ENCODE data around the gene NRG3.

The NRG3 gene

DNA sequence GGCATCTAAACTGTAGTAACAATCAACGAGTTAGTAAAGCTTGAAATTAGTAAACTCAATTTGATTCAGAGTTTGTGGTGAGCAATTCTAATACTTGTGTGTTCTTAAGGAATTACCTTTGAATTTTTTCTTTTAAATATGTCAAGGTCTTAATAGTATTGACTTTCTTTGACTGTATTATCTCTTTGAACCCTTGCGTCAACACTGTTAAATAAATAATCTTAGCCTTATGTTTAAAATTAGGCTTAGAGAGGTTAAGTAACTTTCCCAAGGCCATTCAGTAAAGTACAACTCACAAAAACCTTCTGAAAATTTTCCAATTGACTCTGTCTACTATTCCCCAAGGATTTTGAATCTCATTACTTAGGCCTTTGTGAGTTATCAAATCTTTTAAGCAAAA, 716.4 kb downstream of the NRG3 start:
- H3K9me3 ChIP-seq (ENCODE audit: control insufficient read depth, insufficient read depth, low read depth, low read length) = no peaks in the 10 kb centered on the region
- H3K4me1 ChIP-seq (ENCODE audit: control insufficient read depth, insufficient read depth, low read length) = peaks cover 4% of the 10 kb centered on the region; the same call in 1 of the 2 replicates
- H3K27ac ChIP-seq (ENCODE audit: extremely low read depth, low read depth, low read length) = no peak overlapping the region
- no peak for TF ChIP-seq ZNF707 (tag by site-specific recombination; IDR thresholded peaks at IDR 0.05)
- no peaks in the 10 kb centered on the region for H3K36me3 ChIP-seq (ENCODE audit: control insufficient read depth in 2 of 2, insufficient read depth in 1 of 2, low read length in 2 of 2)
- ChIA-PET CTCF (no interaction called here), POLR2A (no interaction called here)
- H3K4me3 ChIP-seq (ENCODE audit: low read depth, low read length) = no peak overlapping the region

DNA sequence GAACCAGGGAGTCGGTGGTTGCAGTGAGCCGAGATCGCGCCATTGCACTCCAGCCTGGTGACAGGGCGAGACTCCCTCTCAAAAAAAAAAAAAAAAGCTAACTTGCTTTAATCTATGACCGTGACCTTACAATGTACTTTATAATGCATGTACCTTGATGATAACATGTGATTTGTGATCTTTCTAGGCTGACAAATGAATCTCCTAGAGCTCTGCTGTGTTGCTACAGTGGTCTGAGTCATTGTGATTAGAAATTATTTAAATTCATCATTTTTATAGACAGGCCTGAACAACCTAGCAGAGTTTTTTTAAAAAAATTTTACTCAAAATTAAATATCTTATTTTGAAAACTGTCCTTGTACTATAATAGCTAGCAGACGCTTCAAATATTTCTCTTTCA, 722.8 kb downstream of the NRG3 start:
- TF ChIP-seq HOXC10 (CRISPR knock-in tag; IDR thresholded peaks at IDR 0.05) = no peak
- TF ChIP-seq, protein P1, sequence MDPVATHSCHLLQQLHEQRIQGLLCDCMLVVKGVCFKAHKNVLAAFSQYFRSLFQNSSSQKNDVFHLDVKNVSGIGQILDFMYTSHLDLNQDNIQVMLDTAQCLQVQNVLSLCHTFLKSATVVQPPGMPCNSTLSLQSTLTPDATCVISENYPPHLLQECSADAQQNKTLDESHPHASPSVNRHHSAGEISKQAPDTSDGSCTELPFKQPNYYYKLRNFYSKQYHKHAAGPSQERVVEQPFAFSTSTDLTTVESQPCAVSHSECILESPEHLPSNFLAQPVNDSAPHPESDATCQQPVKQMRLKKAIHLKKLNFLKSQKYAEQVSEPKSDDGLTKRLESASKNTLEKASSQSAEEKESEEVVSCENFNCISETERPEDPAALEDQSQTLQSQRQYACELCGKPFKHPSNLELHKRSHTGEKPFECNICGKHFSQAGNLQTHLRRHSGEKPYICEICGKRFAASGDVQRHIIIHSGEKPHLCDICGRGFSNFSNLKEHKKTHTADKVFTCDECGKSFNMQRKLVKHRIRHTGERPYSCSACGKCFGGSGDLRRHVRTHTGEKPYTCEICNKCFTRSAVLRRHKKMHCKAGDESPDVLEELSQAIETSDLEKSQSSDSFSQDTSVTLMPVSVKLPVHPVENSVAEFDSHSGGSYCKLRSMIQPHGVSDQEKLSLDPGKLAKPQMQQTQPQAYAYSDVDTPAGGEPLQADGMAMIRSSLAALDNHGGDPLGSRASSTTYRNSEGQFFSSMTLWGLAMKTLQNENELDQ (tag by site-specific recombination; IDR thresholded peaks at IDR 0.05; ENCODE audit: low read depth) = no peak
- TF ChIP-seq, protein P2, sequence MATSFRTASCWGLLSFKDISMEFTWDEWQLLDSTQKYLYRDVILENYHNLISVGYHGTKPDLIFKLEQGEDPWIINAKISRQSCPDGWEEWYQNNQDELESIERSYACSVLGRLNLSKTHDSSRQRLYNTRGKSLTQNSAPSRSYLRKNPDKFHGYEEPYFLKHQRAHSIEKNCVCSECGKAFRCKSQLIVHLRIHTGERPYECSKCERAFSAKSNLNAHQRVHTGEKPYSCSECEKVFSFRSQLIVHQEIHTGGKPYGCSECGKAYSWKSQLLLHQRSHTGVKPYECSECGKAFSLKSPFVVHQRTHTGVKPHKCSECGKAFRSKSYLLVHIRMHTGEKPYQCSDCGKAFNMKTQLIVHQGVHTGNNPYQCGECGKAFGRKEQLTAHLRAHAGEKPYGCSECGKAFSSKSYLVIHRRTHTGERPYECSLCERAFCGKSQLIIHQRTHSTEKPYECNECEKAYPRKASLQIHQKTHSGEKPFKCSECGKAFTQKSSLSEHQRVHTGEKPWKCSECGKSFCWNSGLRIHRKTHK (tag by site-specific recombination; IDR thresholded peaks at IDR 0.05) = no peak
- TF ChIP-seq, protein P3, sequence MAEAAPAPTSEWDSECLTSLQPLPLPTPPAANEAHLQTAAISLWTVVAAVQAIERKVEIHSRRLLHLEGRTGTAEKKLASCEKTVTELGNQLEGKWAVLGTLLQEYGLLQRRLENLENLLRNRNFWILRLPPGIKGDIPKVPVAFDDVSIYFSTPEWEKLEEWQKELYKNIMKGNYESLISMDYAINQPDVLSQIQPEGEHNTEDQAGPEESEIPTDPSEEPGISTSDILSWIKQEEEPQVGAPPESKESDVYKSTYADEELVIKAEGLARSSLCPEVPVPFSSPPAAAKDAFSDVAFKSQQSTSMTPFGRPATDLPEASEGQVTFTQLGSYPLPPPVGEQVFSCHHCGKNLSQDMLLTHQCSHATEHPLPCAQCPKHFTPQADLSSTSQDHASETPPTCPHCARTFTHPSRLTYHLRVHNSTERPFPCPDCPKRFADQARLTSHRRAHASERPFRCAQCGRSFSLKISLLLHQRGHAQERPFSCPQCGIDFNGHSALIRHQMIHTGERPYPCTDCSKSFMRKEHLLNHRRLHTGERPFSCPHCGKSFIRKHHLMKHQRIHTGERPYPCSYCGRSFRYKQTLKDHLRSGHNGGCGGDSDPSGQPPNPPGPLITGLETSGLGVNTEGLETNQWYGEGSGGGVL (tag by site-specific recombination; IDR thresholded peaks at IDR 0.05) = no peak
- no peak for TF ChIP-seq ZNF391 (tag by site-specific recombination; IDR thresholded peaks at IDR 0.05; ENCODE audit: borderline replicate concordance, low read depth)
- H3K4me1 ChIP-seq (ENCODE audit: control insufficient read depth, insufficient read depth, low read length) = no peaks in the 10 kb centered on the region
- no peaks in the 10 kb centered on the region for H3K9me3 ChIP-seq (ENCODE audit: control insufficient read depth, insufficient read depth, low read depth, low read length)
- H3K36me3 ChIP-seq (ENCODE audit: control insufficient read depth in 2 of 2, insufficient read depth in 1 of 2, low read length in 2 of 2) = no peaks in the 10 kb centered on the region
- POLR2A ChIA-PET = no interaction called here
- CTCF ChIA-PET = interaction anchor here (0.6 kb wide), 1 partner anchor 132 kb away, joined by 3 read pairs; no protein-coding TSS in a partner anchor
- no peak overlapping the region for H3K4me3 ChIP-seq (ENCODE audit: low read depth, low read length)
- H3K27ac ChIP-seq (ENCODE audit: extremely low read depth, low read depth, low read length) = no peak overlapping the region

DNA sequence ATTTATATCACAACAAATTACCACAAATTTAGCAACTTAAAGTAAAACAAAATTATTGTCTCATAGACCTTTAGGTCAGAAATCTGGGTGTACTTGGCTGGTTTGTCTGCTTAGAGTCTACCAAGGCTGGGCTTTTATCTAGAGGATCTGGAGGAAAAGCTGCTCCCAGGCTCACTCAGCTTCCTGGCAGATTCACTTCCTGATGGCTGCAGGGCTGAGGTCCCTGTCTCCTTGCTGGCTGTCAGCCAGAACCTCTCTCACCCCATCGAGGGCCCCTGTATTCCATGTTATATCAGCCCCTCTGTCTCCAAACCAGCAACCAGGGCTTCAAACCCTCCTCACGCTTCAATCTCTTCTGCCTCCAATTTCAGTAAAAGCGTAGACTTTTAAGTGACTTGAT, 734.9 kb downstream of the NRG3 start:
- H3K9me3 ChIP-seq (ENCODE audit: control insufficient read depth, insufficient read depth, low read depth, low read length) = no peaks in the 10 kb centered on the region
- no peaks in the 10 kb centered on the region for H3K36me3 ChIP-seq (ENCODE audit: control insufficient read depth in 2 of 2, insufficient read depth in 1 of 2, low read length in 2 of 2)
- no peaks in the 10 kb centered on the region for H3K4me1 ChIP-seq (ENCODE audit: control insufficient read depth, insufficient read depth, low read length)
- POLR2A ChIA-PET = no interaction called here
- CTCF ChIA-PET = no interaction called here
- H3K27ac ChIP-seq (ENCODE audit: extremely low read depth, low read depth, low read length) = no peak overlapping the region
- no peak overlapping the region for H3K4me3 ChIP-seq (ENCODE audit: low read depth, low read length)
- TF ChIP-seq PRDM1 (tag by site-specific recombination; IDR thresholded peaks at IDR 0.05) (no peak), ZNF571 (tag by site-specific recombination; IDR thresholded peaks at IDR 0.05) (no peak), ZNF19 (tag by site-specific recombination; IDR thresholded peaks at IDR 0.05; ENCODE audit: low read depth) (no peak), ZBTB8A (tag by site-specific recombination; IDR thresholded peaks at IDR 0.05) (no peak), ZNF560 (tag by site-specific recombination; IDR thresholded peaks at IDR 0.05; ENCODE audit: borderline replicate concordance) (no peak), ZSCAN23 (tag by site-specific recombination; IDR thresholded peaks at IDR 0.05) (no peak), ZNF157 (tag by site-specific recombination; IDR thresholded peaks at IDR 0.05) (no peak), ZNF624 (tag by site-specific recombination; IDR thresholded peaks at IDR 0.05) (no peak), SALL2 (tag by site-specific recombination; IDR thresholded peaks at IDR 0.05; ENCODE audit: borderline replicate concordance) (no peak), ZNF623 (tag by site-specific recombination; IDR thresholded peaks at IDR 0.05) (no peak), OSR2 (tag by site-specific recombination; IDR thresholded peaks at IDR 0.05) (no peak)
- TF ChIP-seq, protein P4, sequence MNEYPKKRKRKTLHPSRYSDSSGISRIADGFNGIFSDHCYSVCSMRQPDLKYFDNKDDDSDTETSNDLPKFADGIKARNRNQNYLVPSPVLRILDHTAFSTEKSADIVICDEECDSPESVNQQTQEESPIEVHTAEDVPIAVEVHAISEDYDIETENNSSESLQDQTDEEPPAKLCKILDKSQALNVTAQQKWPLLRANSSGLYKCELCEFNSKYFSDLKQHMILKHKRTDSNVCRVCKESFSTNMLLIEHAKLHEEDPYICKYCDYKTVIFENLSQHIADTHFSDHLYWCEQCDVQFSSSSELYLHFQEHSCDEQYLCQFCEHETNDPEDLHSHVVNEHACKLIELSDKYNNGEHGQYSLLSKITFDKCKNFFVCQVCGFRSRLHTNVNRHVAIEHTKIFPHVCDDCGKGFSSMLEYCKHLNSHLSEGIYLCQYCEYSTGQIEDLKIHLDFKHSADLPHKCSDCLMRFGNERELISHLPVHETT (tag by site-specific recombination; IDR thresholded peaks at IDR 0.05) = no peak
- TF ChIP-seq, protein P3 (tag by site-specific recombination; IDR thresholded peaks at IDR 0.05) = no peak
- TF ChIP-seq, protein P5, sequence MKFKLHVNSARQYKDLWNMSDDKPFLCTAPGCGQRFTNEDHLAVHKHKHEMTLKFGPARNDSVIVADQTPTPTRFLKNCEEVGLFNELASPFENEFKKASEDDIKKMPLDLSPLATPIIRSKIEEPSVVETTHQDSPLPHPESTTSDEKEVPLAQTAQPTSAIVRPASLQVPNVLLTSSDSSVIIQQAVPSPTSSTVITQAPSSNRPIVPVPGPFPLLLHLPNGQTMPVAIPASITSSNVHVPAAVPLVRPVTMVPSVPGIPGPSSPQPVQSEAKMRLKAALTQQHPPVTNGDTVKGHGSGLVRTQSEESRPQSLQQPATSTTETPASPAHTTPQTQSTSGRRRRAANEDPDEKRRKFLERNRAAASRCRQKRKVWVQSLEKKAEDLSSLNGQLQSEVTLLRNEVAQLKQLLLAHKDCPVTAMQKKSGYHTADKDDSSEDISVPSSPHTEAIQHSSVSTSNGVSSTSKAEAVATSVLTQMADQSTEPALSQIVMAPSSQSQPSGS (tag by site-specific recombination; IDR thresholded peaks at IDR 0.05; ENCODE audit: low read depth) = no peak
- TF ChIP-seq, protein P6, sequence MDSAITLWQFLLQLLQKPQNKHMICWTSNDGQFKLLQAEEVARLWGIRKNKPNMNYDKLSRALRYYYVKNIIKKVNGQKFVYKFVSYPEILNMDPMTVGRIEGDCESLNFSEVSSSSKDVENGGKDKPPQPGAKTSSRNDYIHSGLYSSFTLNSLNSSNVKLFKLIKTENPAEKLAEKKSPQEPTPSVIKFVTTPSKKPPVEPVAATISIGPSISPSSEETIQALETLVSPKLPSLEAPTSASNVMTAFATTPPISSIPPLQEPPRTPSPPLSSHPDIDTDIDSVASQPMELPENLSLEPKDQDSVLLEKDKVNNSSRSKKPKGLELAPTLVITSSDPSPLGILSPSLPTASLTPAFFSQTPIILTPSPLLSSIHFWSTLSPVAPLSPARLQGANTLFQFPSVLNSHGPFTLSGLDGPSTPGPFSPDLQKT (IDR thresholded peaks at IDR 0.05; ENCODE audit: borderline replicate concordance, low read depth, low read length) = no peak

Data from HEK293 (cell line).